ENCODE measurements around the gene SERPINB12. TPM values are rescaled to one million over a fixed set of nuclear protein-coding genes. Genes with fewer than 3 reads are reported as not detected.

SERPINB12 gene
- total and polyA plus RNA-seq, 2 experiments from 2014 or later, result not detected

GRCh38 chr18:63590373-63590772, 48.2 kb downstream of the SERPINB12 start:
- Histone ChIP-seq H3K4me3 (no peak overlapping the region), H3K27ac (no peak overlapping the region), H3K36me3 (ENCODE audit: low read depth) (no peaks in the 10 kb centered on the region), H3K9ac (no peak overlapping the region), H3K9me3 (ENCODE audit: low read depth) (no peaks in the 10 kb centered on the region), H4K20me1 (ENCODE audit: insufficient read depth) (no peaks in the 10 kb centered on the region), H2AFZ (no peak overlapping the region), H3K27me3 (replicated peaks; ENCODE audit: insufficient read depth) (no peaks in the 10 kb centered on the region), H3K9me2 (ENCODE audit: insufficient read depth) (no peaks in the 10 kb centered on the region), H3K79me2 (ENCODE audit: insufficient read depth) (no peaks in the 10 kb centered on the region), H3F3A (ENCODE audit: insufficient read depth) (peaks cover 11% of the 10 kb centered on the region; the same call in 1 of the 2 replicates), H3K4me2 (ENCODE audit: unreplicated experiment) (no peak overlapping the region), H3K4me1 (ENCODE audit: insufficient read depth) (peaks cover 25% of the 10 kb centered on the region)
- TF ChIP-seq EZH2 (IDR thresholded peaks at IDR 0.05; ENCODE audit: insufficient read depth, poor library complexity, severe bottlenecking) (no peak), EZH2phosphoT487 (IDR thresholded peaks at IDR 0.05; ENCODE audit: insufficient read depth, low read depth) (no peak)
- peak; percentile 67 for DNase-seq
- WGBS, 2 experiments (ENCODE audit: low coverage in 1 of 2, low lambda C conversion rate in 2 of 2, missing lambda C conversion rate in 2 of 2), result 50 to 56% methylated on average over 2 of the region's 2 CpGs
- in situ Hi-C loops (cut with MboI), result loop anchor here (25.0 kb wide), 2 partner anchors 147 to 247 kb away; no protein-coding TSS in a partner anchor

GRCh38 chr18:63590966-63591695, 49.0 kb downstream of the SERPINB12 start:
- in situ Hi-C loops (cut with MboI), result loop anchor here (25.0 kb wide), 2 partner anchors 146 to 246 kb away; no protein-coding TSS in a partner anchor
- Histone ChIP-seq H3K4me3 (no peak overlapping the region), H3K9ac (no peak overlapping the region), H3K27me3 (replicated peaks; ENCODE audit: insufficient read depth) (no peaks in the 10 kb centered on the region), H4K20me1 (ENCODE audit: insufficient read depth) (no peaks in the 10 kb centered on the region), H3K4me1 (ENCODE audit: insufficient read depth) (peaks cover 25% of the 10 kb centered on the region), H3K4me2 (ENCODE audit: unreplicated experiment) (peak overlapping the region; percentile 51), H3K27ac (no peak overlapping the region), H3K36me3 (ENCODE audit: low read depth) (no peaks in the 10 kb centered on the region), H3K9me2 (ENCODE audit: insufficient read depth) (no peaks in the 10 kb centered on the region), H3F3A (ENCODE audit: insufficient read depth) (peaks cover 11% of the 10 kb centered on the region; the same call in 1 of the 2 replicates), H2AFZ (no peak overlapping the region), H3K9me3 (ENCODE audit: low read depth) (no peaks in the 10 kb centered on the region), H3K79me2 (ENCODE audit: insufficient read depth) (no peaks in the 10 kb centered on the region)
- no peak for DNase-seq
- TF ChIP-seq EZH2phosphoT487 (IDR thresholded peaks at IDR 0.05; ENCODE audit: insufficient read depth, low read depth), result no peak
- TF ChIP-seq EZH2 (IDR thresholded peaks at IDR 0.05; ENCODE audit: insufficient read depth, poor library complexity, severe bottlenecking), result no peak
- WGBS, 2 experiments (ENCODE audit: low coverage in 1 of 2, low lambda C conversion rate in 2 of 2, missing lambda C conversion rate in 2 of 2), result 86 to 89% methylated on average over 3 of the region's 3 CpGs

GRCh38 chr18:63591725-63592124, 49.6 kb downstream of the SERPINB12 start:
- DNase-seq, result peak; percentile 69
- Histone ChIP-seq H4K20me1 (ENCODE audit: insufficient read depth) (no peaks in the 10 kb centered on the region), H3K79me2 (ENCODE audit: insufficient read depth) (no peaks in the 10 kb centered on the region), H3F3A (ENCODE audit: insufficient read depth) (peaks cover 11% of the 10 kb centered on the region; the same call in 1 of the 2 replicates), H3K9ac (no peak overlapping the region), H2AFZ (no peak overlapping the region), H3K4me3 (no peak overlapping the region), H3K27ac (no peak overlapping the region), H3K9me3 (ENCODE audit: low read depth) (no peaks in the 10 kb centered on the region), H3K4me2 (ENCODE audit: unreplicated experiment) (peak overlapping the region; percentile 51), H3K9me2 (ENCODE audit: insufficient read depth) (no peaks in the 10 kb centered on the region), H3K4me1 (ENCODE audit: insufficient read depth) (peaks cover 25% of the 10 kb centered on the region), H3K27me3 (replicated peaks; ENCODE audit: insufficient read depth) (no peaks in the 10 kb centered on the region), H3K36me3 (ENCODE audit: low read depth) (no peaks in the 10 kb centered on the region)
- no peak for TF ChIP-seq EZH2 (IDR thresholded peaks at IDR 0.05; ENCODE audit: insufficient read depth, poor library complexity, severe bottlenecking)
- TF ChIP-seq EZH2phosphoT487 (IDR thresholded peaks at IDR 0.05; ENCODE audit: insufficient read depth, low read depth), result no peak
- 27 to 28% methylated on average over 3 of the region's 3 CpGs for WGBS, 2 experiments (ENCODE audit: low coverage in 1 of 2, low lambda C conversion rate in 2 of 2, missing lambda C conversion rate in 2 of 2)
- in situ Hi-C loops (cut with MboI), result loop anchor here (25.0 kb wide), 2 partner anchors 146 to 246 kb away; no protein-coding TSS in a partner anchor

GRCh38 chr18:63592471-63592870, 50.3 kb downstream of the SERPINB12 start:
- Histone ChIP-seq H3K4me3 (no peak overlapping the region), H2AFZ (no peak overlapping the region), H3K79me2 (ENCODE audit: insufficient read depth) (no peaks in the 10 kb centered on the region), H3K4me1 (ENCODE audit: insufficient read depth) (peaks cover 25% of the 10 kb centered on the region), H3K27ac (no peak overlapping the region), H3K9ac (no peak overlapping the region), H4K20me1 (ENCODE audit: insufficient read depth) (no peaks in the 10 kb centered on the region), H3K9me3 (ENCODE audit: low read depth) (no peaks in the 10 kb centered on the region), H3K36me3 (ENCODE audit: low read depth) (no peaks in the 10 kb centered on the region), H3K9me2 (ENCODE audit: insufficient read depth) (no peaks in the 10 kb centered on the region), H3F3A (ENCODE audit: insufficient read depth) (peaks cover 11% of the 10 kb centered on the region; the same call in 1 of the 2 replicates), H3K27me3 (replicated peaks; ENCODE audit: insufficient read depth) (no peaks in the 10 kb centered on the region), H3K4me2 (ENCODE audit: unreplicated experiment) (peak overlapping the region; percentile 51)
- TF ChIP-seq EZH2phosphoT487 (IDR thresholded peaks at IDR 0.05; ENCODE audit: insufficient read depth, low read depth), result no peak
- no peak for TF ChIP-seq EZH2 (IDR thresholded peaks at IDR 0.05; ENCODE audit: insufficient read depth, poor library complexity, severe bottlenecking)
- WGBS, 2 experiments (ENCODE audit: low coverage in 1 of 2, low lambda C conversion rate in 2 of 2, missing lambda C conversion rate in 2 of 2), result 29 to 44% methylated on average over 1 of the region's 1 CpG
- in situ Hi-C loops (cut with MboI), result loop anchor here (25.0 kb wide), 2 partner anchors 145 to 245 kb away; no protein-coding TSS in a partner anchor
- DNase-seq, result no peak

All from GM23248 (cell line).